OCI-LY7 (cell line): ENCODE measurements around the gene BHLHA15.

Experiments
- EZH2phosphoT487 ChIP-seq: fragments of 200-600 bp; sonication (generic); IDR thresholded peaks from 2 replicates; pipeline ENCODE4 v1.6.1; 2018; ENCODE audit warnings: low read depth, borderline replicate concordance, mild to moderate bottlenecking, mixed run types, antibody characterized with exemption, low read length, moderate library complexity, mixed read lengths
- TF ChIP-seq, protein P1 (sequence below): fragments of 200-600 bp; sonication (generic); conservative IDR thresholded peaks from 2 replicates; pipeline ENCODE4 v1.5.1; 2014; ENCODE audit warnings: mild to moderate bottlenecking, antibody characterized with exemption, low read length, moderate library complexity, mixed read lengths

DNA sequence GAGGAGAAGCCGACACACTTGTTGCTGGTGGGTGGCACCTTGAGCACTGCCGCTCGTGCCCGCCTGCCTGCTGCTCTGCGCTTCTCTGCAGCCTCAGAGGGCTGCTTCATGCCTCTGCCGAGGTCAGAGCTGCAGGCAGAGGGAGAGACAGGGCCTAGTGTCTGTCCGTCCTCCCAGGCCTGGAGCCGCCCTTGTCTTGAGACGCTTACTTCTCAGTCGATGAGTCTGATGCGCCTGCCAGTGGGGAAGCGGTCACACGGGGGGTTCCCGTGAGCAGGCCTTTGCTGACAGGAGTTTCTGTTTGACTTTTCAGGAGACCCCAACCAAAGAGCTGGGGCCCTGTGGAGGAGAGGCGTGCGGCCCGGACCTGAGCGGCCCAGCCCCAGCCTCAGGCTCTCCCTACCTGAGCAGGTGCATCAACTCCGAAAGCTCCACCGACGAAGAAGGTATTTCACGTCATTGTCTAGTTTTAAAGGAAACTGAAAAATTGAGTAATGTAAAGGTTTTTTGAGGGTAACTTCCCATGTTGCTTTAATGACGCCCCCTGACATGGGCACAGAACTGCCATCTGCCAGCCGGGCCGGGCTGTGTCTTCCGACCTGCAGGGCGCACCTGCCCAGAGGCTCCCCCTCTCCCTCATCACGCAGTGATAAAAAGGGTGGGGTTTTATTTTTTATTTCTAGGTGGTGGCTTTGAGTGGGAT lies 7.8 kb upstream of the BHLHA15 start:
- TF ChIP-seq, protein P1, sequence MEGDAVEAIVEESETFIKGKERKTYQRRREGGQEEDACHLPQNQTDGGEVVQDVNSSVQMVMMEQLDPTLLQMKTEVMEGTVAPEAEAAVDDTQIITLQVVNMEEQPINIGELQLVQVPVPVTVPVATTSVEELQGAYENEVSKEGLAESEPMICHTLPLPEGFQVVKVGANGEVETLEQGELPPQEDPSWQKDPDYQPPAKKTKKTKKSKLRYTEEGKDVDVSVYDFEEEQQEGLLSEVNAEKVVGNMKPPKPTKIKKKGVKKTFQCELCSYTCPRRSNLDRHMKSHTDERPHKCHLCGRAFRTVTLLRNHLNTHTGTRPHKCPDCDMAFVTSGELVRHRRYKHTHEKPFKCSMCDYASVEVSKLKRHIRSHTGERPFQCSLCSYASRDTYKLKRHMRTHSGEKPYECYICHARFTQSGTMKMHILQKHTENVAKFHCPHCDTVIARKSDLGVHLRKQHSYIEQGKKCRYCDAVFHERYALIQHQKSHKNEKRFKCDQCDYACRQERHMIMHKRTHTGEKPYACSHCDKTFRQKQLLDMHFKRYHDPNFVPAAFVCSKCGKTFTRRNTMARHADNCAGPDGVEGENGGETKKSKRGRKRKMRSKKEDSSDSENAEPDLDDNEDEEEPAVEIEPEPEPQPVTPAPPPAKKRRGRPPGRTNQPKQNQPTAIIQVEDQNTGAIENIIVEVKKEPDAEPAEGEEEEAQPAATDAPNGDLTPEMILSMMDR = no peak
- no peak for TF ChIP-seq EZH2phosphoT487
